Measurements from ENCODE around the gene PRRX1.

The PRRX1 gene

DNA sequence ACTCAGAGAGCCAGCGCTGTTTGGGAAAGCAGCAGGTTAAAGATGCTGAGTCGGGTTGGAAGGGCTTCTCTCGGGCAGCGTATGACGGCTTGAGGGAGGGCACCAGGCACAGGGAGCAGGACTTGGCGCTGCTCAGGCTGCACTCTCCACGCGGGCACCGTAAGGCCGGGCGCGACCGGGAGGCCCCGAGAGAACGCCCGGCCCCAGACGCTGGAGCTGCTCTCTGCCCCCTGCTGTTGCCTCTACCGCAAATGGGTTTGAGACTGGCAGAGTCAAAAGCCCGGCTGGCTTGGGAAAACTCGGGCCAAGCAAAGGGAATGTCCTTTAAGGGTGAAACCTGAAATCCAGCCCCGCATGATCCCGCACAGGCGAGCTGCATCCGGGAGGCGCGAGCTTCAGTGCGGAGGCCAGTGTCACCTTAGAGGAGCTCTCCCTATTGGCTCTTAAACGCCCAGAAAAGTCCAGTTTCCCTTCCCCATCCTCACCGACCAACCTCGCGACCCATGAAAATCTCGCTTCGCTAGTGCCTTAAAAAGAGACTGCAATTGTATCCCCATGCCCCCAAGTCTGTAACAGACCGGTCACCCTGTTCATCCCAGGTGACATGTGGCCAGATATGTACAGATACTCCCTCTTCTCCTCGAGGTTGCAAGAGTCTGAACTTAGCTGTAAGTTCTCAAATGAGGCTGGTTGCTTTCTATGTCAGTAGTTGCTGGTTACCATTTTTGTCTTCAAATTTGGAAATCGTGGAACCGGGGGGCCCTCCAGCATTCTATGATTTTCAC, 1.1 kb downstream of the PRRX1 start:
- DNase-seq (ENCODE audit: low spot score): peak; percentile 64

DNA sequence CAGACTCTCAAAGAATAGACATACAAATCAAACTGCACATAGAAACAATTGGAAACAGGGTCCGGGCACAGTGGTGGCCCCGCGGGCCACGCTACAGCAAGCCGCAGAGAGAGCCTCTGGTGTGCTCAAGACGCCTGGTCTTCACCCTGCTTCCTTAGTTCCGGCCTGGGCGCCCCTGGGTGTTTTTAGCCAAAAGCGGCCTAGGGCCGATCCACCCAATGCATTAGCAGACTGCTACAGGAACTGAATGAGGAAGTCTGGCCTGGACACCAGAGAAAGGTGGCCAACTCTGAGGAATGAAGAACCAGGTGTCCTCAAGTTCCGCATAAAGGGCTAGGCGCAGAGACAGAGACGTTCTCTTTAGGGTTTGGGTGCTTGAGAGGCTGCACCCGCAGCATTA, 1.7 kb downstream of the PRRX1 start:
- DNase-seq (ENCODE audit: low spot score): peak; percentile 49

DNA sequence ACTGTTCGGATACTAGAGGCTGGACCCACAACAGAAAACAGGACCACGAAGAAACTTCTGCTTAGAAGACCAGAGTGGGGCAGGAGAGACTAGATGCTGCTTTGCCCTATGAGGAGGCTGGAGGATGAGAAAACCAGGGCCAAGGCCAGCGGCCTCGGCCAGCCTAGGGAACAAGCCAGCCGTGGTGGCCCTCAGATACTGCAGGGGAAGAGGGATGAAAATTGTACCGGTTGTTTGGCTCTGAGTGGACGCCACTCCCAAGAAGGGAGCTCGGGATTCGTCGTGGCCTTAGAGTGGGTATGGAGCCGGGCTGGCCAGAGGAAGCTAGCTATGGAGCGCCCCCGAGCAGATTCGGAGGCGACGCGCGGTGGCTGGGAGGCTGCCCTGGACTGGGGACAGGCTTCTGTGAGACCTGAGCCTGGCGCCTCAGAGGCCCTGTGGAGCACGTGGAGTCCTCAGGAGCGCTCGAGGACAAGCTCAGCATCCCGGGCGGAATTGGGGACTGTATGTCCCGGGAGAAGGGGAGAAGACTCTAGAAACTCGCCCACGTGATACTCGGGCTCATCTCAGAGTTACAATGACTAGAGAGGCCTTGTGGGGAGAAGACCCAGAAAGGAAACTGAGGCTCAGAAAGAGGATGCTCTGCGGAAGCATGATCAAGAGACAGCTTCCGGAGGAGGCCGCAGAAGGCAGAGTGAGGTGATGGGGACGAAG, 2.8 kb downstream of the PRRX1 start:
- peak; percentile 52 for DNase-seq (ENCODE audit: low spot score)

DNA sequence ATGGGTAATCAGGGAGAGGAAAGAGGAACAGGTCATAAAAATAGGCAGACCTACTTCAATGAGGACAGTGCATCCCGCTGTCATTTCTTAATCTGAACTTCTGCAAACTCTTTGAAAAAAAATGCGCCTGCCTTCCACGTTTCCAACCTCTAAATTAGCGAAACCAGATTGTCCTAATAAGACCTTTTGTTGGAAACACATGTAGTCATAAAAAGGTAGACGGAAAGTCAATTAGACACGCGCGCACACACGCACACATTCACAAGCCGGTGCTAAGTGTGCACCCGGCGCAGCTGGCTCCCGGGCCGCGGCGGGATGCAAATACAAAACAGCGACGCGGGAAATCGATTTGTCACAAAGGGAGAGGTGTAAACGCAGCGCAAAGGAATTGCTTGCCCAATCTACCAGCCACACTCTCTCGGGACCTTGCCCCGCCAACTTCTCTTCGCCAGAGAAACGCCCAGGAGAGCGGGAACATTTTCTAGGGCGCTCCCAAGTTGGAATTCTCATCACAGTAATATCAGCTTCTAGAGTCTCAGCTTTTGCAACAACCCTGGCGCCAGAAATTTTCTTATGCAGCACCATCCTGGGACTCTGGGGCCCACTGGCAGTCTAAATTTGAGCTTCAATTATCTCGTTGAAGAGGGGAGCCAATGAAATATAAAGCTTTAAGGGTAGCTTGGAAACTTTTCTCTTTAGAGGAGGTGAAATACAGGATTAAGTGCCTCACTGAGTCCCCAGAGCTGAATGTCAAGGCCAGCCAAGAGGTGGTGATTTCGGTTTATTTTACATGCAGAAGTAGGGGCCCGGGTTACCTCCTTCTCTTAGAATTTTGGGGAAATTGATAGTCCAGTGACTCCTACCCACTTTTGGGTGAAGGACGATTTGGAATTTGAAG, 4.5 kb downstream of the PRRX1 start:
- DNase-seq (ENCODE audit: low spot score): peak; percentile 63

DNA sequence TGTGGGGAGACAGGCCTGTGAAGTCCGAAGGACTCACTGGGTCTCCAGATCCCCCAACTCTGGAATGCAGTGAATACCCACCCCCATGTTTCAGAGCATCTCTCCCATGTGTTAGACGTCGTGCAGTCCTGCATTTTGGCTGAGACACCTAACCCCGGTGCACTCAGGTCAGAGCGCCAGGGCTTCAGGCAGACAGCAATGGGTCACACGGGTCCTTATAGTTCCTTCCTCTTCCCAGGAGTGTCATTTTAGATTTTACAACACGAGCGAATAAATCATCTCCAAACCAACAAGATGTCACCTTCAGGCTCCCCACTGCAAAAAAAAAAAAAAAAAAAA, 5.1 kb downstream of the PRRX1 start:
- DNase-seq (ENCODE audit: low spot score): no peak

DNA sequence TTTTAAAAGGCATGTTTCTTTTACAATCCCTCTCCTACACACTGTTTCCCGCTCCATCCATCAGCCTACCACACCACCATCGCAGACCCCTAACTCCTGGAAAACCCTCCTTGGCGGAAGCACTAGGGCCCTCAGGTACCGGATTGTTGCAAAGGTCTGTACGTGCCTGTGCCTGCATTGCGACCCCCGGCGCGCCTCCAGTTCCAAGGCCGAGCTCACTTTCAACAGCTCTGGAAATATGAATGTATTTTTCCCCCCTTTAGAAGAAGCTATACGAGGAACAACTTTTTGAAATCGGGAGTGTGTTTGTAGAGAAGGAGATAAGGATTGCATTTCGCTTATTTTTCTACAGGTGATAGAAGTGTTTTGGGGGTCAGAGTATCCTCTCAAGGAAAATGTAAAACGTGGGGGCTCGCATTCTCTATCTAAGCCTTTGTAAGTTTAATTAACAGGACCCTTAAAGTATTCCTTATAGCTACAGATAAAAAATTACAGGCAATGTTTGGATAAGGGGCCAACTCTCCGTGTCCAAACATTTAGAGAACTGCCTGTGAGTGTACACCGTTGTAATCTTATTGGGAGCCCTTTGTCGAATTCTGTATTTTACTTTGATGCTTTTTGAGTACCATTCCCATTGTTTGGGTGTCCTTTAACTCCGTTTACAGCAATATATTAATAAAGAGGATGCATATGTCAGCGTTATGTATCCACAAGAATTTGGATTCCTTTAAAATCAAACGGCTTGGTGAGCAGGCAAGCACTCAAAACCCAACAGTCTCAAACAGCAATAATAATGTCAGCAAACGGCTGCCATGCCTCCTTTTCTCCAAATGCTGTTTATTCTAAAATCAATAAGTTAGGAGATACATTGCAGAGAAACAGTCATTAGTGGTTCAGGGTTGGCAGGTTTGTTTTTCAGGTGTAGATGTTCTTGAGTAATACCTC, 5.9 kb downstream of the PRRX1 start:
- DNase-seq (ENCODE audit: low spot score): no peak

DNA sequence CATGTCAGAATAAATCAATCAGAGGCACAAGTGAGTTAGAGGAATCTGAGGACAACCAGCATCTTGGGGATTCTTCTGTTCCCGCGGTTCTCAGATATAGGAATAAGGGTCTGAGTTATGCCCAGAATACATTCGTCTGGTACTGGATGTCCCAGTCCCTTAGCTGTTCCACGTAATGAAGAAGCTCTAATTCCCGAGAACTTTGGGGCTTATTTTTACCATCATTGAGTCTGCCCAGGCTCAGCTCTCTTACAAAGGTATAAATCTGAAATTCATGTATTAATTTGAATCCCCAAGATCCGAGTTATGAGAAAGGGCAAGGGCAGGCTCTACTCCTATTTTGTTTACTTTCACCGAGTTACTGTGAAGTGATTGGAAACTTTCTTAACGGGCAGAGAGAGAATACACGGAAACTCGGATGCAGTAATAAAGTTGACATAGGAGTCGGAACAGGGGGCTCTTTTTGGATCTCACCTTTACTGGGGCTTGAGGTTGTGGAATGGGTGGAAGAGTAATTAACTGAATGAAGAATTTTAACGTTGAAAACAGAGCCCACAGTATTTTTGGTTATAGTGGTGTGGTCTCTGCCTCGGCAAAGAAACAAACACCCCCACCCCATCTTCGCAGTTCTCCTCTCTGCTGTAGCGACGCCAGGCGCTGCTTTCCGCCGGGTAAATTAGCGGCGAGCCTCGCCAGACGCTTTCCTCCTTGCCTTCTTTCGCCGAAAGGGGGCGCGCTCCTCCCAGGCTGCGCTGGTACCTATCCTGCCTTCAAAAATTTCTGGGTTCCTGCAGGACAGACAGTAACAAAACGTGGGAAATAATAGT, 7.1 kb downstream of the PRRX1 start:
- peak; percentile 85 for DNase-seq (ENCODE audit: low spot score)

DNA sequence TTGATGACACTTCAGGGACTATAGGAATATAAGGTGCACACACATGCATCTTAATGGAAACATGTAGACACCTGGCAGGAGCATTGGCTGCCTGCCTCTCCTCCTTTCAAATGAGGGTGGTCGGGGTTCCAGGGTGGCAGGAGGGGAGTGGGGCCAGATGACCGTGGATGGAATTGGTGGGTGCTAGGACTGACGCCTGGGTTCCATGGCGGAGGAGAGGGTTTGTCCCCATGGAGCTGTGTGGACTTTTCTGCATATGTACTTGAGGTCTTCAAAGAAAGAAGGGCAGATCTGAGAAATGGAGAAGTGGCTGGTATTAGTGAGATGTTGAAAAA, 7.7 kb downstream of the PRRX1 start:
- DNase-seq (ENCODE audit: low spot score): no peak

DNA sequence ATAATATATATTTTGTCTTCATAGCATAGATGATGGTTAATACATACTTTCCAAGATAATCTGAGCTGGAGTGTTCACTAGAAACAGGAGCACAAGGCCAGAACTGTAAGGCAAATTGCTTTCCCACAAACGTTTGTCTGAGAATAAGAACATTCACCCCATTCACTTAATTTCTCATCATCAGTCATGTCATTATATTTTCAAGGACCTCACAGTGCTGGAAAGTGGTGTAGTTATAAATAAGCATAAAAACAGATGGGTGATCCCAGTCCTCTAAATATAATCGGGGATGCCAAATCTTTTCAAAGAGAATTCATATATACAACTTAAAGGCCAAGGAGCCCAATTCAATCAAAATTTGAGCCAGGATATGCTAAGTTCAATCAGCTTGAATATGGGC, 8.4 kb downstream of the PRRX1 start:
- no peak for DNase-seq (ENCODE audit: low spot score)

DNA sequence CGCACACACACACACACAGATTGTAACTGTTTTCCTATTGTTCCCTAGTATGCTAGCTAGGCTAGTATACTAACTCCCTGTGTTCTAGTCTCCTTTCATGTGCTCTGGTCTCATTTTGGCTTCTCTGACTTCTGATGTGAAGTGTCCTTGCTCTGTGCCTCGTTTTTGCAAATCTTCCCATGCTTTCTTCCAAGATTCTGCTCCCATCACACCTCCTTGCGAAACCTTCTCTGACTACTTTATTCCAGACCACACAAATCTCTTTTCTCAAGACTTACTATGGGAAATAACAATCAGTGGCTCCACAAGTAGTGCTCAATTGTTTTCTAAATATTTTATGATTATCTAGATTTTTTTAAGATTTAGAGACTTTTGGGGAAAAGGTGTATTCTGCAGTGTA, 10.3 kb downstream of the PRRX1 start:
- DNase-seq (ENCODE audit: low spot score): no peak

DNA sequence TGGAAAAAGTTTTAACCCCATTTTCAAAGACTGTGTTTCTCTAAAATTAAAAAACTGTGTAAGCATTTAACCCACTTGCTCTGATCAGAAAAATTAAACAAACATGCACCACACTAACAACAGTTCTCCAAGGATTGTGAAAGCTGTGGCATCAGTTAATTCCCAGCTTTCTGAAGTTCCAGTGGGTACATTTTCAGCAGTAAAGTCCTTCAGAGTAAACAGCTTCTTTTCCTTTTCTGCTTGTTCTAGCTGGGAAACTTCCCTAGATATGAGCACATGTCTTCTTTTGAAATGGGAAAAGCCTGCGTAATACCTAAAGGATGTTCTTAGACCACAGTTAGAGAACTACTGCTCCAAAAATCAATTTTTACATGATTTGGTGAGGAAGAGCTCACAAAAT, 11.1 kb downstream of the PRRX1 start:
- DNase-seq (ENCODE audit: low spot score): no peak

DNA sequence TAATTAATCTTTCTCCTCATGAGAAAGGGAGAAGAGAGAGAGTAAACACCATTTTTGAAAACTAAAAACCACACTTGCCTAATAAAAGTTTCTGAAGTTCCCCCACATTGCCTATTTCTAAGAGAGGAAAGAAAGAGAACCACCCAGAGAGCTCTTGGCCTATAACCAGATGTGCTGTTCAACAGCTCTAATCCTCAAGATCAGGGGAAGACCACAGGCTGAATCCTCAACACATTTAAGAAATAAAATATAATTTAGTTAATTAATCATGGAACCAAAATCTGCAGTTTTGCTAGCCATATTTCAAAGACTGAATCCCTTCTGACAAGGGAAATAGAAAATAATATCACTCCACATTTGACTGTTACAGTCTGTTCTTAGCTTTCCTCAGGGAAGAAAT, 11.9 kb downstream of the PRRX1 start:
- DNase-seq (ENCODE audit: low spot score): no peak

DNA sequence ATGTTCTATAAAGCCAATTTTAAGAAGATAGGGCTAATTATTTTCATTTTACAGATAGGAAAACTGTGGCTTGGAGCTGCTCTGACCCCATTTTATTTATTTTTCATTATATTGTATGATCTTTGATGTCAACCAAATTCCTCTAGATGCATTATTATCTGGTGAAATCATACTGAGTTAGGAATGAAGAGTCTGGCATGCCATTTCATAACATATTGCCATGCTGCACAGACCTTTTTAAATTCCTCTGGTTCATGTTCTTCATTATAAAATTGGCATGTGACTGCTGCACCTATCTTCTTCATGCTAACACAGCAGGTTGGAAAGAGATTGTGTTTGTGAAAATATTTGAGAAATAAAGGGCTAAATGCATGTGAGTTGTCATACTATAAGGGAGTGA, 12.7 kb downstream of the PRRX1 start:
- DNase-seq (ENCODE audit: low spot score): no peak

DNA sequence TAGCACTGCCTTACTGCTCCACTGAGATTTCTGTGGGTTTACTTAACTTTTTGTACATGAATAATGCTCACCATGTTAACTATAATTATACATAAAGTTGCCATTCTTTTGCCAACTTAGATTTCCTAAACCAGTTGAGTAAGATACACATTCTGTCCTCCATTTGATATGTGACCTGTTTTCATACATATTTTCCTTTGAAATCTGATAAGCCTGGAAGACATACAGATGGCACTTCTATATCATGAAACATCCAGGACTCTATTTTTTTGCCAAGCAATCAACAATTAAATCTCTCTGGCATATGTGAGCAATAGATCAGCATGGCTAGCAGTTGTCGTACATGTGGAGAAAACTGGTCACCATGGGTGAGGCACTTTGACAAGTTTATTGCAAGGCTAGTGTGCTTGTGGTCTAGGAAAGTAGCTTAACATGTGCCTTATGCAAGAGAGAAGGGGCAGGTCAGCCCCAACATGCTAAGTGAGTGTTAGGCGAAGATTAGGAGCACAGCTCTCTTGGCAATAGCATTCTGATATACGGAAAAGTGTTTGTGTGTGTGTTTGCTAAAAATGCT, 14.2 kb downstream of the PRRX1 start:
- no peak for DNase-seq (ENCODE audit: low spot score)

DNA sequence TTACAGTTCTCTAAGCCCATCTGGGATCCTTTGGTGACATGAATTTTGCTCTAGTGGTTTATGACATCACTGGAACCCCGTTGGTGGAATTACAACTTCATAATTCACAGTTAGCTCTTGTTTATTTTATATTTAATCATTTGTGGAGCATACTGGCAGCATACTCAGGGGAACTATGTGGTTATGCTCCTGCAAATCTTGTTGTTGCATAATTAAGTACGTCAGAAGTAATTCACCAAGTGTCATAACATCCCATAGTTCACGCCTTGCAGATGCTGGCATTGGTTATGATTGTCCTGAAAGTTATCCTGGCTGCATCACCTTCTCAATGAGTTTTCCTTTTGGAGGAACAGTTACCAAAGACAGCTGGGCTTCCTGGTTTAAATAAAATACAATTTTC, 16.5 kb downstream of the PRRX1 start:
- DNase-seq (ENCODE audit: low spot score): no peak

DNA sequence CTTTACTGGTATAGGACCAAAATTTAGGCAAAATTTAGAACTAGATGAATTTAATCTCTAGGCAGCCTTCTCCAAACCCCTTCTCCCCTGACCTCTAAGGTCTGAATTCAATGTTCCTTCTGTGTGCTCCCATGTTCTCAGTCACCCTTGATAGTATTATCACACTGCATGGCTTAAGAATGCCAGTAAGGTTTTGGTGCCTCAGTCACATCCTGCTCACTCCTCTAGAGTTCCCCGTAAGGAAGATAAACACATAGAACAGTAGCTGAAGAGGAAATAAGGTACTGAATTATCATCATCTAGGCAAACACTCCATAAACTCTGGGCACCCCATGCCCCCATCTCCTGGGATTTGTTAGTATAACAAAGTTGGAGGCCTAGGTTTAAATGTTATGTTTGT, 18.2 kb downstream of the PRRX1 start:
- no peak for DNase-seq (ENCODE audit: low spot score)

DNA sequence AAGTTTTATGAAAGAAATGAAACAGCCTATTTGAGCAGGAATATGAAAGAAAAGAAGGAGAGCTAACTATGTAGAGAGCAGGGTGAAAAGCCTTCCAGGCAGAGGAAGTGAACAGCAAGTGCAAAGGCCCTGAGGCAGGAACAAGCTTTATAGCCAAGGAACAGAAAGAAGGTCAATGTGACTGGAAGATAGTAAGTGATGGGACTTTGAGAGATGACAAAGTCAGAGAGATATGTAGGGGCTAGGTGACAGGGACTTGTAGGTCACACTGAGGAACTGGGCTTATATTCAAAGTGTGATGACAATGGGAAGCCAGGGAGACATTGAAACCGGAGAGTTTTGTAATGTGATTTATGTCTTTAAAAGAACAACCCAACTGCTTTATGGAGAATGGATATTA, 18.9 kb downstream of the PRRX1 start:
- DNase-seq (ENCODE audit: low spot score): no peak

DNA sequence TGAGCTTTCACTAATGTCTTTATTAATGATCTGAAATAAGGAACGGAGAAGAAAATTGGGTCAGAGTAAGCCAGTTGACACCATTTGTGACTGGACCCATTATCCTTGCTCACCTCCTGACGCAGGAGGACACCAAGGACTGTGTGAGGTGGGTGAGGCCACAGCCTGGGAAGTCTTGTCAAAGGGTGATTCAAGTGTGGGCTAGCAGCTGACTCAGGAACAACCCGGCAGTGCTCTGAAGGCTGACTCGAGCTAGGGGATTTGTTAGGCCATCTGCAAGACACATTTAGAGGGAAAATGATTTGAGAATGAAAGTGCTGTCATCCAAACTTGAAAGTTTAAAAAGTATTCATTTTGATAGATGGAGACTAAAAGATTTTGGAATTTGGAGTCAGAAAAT, 21.2 kb downstream of the PRRX1 start:
- DNase-seq (ENCODE audit: low spot score): no peak

DNA sequence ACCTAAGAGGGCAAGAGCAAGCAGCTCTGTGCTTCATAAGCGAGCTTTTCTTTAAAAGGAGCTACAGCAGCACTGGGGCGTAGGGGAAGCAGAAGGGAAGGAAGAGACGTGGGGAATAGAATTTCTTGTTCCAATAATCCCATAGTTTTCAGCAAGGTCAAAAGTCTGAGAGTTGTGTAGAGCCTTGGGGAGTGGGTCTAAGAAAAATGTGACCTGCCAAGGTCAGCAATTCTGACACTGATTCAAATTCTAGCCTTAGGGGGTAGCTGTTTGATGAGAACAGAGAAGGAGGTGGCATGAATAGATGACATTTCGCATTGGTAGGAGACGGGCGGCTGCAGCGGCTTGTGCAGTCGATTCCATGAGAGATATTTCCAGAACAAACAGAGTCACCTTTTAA, 22.4 kb downstream of the PRRX1 start:
- DNase-seq (ENCODE audit: low spot score): no peak

DNA sequence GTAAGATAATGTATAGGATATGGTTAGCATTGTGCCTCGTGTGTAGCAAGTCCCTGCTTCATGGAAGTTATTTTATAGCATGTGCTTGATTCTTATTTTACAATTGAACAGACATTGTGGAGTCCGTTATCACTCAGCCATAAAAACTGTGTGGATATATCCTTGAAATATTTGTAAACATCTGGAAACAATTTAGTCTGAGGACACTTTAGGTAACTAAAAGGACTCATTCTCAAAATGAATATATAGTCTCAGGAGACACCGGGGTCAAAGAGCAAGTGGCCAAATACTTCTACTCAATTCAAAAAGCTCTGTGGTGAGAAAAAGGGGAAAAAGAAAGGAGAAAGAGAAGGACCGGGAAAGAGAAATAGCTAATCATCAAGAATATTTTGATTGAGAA, 23.7 kb downstream of the PRRX1 start:
- no peak for DNase-seq (ENCODE audit: low spot score)

DNA sequence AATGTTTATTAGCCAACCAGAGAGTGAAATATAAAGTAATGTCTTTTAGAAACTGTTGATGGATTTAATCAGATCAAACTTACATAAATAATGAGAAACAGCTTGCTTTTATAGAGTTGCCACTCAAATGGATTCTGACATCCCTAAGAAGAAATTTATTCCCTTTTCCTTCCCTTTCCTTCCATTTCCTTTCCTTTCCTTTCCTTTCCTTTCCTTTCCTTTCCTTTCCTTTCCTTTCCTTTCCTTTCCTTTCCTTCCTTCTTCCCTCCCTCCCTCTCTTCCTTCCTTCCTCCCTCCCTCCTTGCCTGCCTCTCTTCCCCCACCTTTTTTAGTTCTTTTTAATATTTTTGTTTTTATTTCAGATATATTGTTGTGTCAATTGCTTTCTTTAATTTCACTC, 27.3 kb downstream of the PRRX1 start:
- DNase-seq (ENCODE audit: low spot score): no peak

All from ecto neural progenitor cell (in vitro differentiated cells).